HG03108 (cell line): ENCODE measurements around the gene ADCY9.
"Not testable (repeated sequence)": the region's sequence is repeated elsewhere in the genome, so short reads cannot be mapped to it uniquely, and the experiment has no call there.

Source experiments
- ATAC-seq: cut with Tn5 transposase; IDR thresholded peaks from one replicate; pipeline ENCODE4 v1.9.1; 2021; ENCODE audit warnings: moderate library complexity; ENCODE audit not compliant: unreplicated experiment

ADCY9 gene

DNA sequence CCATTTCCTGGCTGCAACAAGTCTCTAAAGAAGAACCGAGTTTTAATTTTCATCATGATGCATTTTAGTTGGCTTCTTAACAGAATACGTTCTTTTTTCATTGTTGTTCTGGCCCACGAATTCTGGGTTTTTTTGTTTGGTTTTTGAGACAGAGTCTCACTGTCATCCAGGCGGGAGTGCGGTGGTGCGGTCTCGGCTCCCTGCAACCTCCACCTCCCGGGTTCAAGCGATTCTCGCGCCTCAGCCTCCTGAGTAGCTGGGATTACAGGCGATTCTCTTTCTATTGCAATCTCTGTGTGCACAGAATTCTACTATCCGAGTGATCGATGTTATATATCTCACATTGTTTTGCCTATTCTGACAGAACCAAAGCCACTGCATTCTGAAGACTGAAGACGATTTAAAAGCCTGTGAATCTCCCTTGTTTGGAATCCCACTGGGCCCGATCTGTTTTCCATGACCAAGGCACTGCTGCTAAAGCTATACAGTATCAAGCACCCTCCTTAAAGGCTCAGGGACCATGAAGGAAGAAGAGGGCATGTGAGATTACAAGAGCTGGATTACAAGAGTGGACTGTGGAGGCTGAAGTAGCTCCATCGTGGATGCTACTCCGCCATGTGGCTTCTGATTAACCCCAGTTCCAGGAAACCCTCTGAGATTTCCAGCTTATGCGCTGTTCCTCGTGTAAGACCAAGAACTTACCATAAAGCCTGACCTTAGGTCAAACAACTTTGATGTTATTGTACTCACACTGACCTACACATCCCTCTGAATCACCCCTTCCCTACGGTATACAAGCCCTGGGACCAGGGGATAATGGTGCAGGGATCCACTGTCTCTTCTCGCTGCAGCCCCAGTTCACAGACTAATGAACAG, 44.3 kb downstream of the ADCY9 start:
- no peak for ATAC-seq

DNA sequence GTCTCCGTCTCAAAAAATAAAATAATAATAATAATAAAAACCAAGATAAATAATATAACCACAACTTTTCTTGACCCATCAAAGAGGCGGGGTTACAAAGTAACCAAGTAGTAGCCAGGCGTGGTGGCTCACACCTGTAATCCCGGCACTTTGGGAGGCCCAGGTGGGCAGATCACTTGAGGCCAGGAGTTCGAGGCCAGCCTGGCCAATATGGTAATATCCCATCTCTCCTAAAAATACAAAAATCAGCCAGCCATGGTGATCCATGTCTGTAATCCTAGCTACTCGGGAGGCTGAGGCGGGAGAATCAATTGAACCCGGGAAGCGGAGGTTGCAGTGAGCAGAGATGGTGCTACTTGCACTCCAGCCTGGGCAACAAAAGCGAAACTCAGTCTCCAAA, 45.3 kb downstream of the ADCY9 start:
- no peak for ATAC-seq

DNA sequence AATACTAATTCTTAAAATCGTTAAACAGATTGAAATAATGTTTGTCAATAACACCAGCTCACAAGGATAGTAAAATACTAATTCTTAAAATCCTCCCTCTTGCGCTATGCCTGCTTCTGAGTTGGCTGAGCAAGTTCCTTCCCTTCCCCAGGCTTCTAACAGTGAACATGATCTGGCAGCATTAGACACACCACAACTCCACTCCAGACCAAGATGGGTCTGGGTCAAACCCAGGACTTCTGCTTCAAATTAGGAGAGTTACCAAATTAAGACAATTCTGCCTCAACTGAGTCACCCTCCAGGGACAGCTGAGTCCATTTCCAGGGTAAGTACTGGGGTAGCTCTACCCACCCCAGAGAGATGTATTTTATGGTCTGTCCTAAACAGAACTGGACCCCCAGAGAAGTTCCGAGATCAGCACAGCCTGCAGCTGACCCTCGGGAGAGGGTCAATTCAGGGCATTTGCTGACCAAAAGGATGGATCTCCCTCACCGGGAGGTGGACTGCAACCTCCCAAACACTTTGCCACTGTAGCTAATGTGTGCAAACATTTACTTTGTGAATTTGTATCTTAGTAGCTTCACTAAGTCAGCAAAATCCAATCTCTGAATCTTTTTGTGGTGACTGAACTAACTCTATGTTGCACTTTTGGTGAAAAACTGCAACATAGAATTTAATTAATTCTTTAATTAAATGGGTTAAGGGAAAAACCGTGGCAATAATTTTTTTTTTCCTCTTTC, 48.8 kb downstream of the ADCY9 start:
- no peak for ATAC-seq

- no peak for ATAC-seq
Observed at GRCh38 chr16:4064950-4065352, 51.3 kb downstream of the ADCY9 start.

DNA sequence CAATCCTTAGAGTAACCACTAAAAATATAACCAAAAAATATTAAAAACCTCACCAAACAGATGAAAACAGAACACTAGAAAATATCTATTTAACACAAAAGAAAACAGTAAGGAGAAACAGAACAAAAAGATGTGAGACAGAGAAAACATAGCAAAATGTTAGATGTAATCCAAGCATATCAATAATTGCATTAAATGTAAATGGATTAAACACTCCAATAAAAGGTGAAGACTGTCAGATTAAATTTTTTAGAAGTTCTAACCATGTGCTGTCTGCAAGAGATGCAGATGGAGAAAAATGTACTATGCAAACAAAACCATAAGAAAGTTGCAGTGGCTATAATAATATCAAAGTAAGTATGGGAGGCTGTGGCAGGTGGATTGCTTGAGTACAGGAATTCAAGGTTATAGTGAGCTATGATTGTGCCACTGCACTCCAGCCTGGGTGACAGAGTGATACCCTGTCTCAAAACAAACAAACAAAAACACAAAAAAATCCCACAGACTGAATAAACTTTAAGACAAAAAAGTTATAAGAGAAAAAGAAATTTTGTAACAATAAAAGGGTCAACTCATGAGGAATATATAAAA, 53.9 kb downstream of the ADCY9 start:
- ATAC-seq: no peak

DNA sequence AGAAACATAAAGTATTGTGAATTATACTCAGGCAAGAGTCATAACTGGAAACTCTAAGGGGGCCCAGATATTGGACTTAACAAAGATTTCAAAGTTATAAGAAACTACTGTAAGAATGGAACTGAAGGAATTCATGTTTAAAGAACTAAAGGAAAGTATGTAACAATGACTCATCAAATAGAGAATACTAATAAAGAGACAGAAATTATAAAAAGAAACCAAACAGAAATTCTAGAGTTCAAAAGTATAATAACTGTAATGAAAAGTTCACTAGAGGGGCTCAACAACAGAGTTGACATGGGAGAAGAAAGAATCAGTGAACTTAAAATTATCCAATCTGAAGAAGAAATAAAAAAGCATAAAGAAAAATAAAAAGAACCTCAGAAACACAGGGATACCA, 55.4 kb downstream of the ADCY9 start:
- no peak for ATAC-seq

GRCh38 chr16:4060009-4060408, 56.2 kb downstream of the ADCY9 start:
- ATAC-seq: no peak

DNA sequence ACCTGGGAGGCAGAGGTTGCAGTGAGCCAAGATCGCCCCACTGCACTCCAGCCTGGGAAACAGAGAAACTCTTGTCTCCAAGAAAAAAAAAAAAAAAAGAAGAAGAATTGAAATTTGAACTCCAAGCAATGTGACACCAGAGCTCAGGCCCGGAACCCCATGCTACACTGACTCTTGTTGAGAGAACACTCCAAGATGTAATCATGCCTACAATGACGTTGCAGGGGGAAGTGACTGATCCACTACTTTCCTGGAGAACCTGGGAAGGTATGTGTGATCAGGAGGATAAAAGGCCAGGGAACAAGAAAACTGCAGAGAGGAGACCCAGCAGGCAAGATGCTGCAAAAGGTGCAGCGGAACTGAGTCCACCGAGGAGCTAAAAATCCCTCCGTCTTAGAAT, 57.9 kb downstream of the ADCY9 start:
- ATAC-seq: no peak

GRCh38 chr16:4057439-4057877, 58.8 kb downstream of the ADCY9 start:
- no peak for ATAC-seq

DNA sequence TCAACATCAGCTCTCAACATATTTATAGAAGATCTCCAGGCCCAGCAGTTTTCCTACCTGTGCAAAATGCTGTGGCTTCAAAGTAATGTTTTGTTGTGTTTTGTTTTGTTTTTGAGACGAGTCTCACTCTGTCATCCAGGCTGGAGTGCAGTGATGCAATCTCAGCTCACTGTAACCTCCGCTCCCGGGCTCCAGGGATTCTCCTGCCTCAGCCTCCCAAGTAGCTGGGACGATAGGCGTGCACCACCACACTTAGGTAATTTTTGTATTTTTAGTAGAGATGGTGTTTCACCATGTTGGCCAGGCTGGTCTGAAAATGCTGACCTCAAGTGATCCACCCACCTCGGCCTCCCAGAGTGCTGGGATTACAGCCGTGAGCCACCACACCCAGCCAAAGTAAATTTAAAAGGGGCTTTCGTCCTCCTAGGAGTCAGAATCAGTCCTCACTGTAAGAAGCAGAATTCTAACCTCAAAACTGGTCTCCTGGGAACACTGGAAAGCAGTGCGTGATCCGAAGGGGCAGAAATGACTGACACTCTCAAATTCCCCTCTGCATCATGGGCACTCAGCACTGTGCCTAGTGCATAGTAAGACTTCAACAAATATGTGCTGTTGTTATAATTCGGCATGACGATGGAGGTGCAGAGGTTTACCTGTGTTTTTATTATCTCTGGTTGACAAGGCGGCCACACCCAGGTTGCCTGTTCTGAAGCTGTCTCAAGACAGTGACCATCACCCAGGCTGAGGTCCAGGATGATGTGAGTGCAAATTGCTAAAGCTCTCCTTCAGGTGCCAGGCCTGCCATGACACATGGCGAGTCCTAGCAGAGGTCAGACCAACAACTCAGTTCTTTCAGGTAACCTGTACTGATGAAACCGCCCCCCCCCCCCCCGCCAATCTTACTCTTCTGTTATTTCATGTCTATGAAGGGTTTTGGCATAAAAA, 59.8 kb downstream of the ADCY9 start:
- ATAC-seq: no peak

- ATAC-seq: no peak
Observed at GRCh38 chr16:4055748-4056147, 60.5 kb downstream of the ADCY9 start.

- ATAC-seq: no peak
Observed at GRCh38 chr16:4053301-4053845, 62.9 kb downstream of the ADCY9 start.

- no peak for ATAC-seq
Observed at GRCh38 chr16:4052801-4053293, 63.4 kb downstream of the ADCY9 start.

DNA sequence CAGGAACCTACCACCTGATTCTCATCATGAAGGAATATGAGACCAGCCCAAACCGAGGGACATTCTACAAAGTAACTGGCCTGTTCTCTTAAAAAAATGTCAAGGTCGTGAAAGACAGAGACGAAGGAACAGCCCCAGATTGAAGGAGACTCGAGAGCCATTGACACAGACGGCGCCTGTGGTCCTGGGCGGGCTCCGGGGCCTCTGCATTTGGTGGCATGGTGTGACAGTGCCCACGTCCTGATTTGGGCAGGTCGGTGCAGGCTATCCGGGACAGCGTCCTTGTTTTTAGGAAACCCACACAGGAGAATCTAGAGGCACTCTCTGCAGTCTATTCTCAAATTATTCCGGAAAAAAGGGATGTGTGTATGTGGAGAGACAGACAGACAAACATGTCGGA, 64.1 kb downstream of the ADCY9 start:
- ATAC-seq: no peak

GRCh38 chr16:4051591-4051990, 64.7 kb downstream of the ADCY9 start:
- ATAC-seq: no peak

- no peak for ATAC-seq
Observed at GRCh38 chr16:4049031-4049430, 67.2 kb downstream of the ADCY9 start.

- ATAC-seq: no peak
Observed at GRCh38 chr16:4048481-4048880, 67.8 kb downstream of the ADCY9 start.

DNA sequence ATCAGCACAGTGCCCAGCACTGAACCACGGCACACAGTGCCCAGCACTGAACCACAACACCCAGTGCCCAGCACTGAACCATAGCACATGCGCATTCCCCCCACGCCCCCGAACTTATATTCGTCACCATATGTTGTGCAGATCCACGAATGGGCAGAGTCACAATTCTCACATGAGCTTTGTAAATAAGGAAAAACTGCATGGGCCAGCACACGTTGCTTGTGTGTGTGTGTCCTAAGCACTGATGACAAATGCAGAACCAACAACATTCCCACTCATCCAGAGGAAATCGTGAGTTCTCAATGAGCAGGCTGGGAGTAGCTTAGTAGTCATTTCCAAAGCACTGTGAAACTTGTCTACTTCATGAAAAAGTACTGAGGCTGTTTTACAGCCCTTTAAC, 70.0 kb downstream of the ADCY9 start:
- no peak for ATAC-seq

GRCh38 chr16:4045561-4045960, 70.7 kb downstream of the ADCY9 start:
- not testable (repeated sequence) for ATAC-seq

- no peak for ATAC-seq
Observed at GRCh38 chr16:4042581-4042980, 73.7 kb downstream of the ADCY9 start.
